HepG2 (cell line): Measurements from ENCODE around the gene BPIFA2. TPM values are rescaled to one million over a fixed set of nuclear protein-coding genes. Genes with fewer than 3 reads are reported as not detected.

Source experiments
- CHD4 ChIP-seq: fragments of 200-600 bp; sonication (generic); IDR thresholded peaks from 2 replicates; pipeline ENCODE4 v1.7.0; 2017; ENCODE audit warnings: mild to moderate bottlenecking, low read length, borderline replicate concordance
- ELF4 ChIP-seq: sonication (generic); formaldehyde crosslinking; IDR thresholded peaks from 2 replicates; pipeline ENCODE4 v1.5.0; 2020; ENCODE audit warnings: missing genetic modification reagents, mild to moderate bottlenecking, moderate library complexity, borderline replicate concordance
- FOSL2 ChIP-seq: sonication (generic); formaldehyde crosslinking; IDR thresholded peaks from 2 replicates; pipeline ENCODE4 v1.4.0; 2020; ENCODE audit warnings: missing genetic modification reagents
- HNRNPLL ChIP-seq: fragments of 200-400 bp; formaldehyde crosslinking; IDR thresholded peaks from 2 replicates; pipeline ENCODE4 v1.6.1; 2017; ENCODE audit warnings: mild to moderate bottlenecking, low read depth, low read length; ENCODE audit not compliant: poor library complexity, severe bottlenecking
- KIAA2018 ChIP-seq: sonication (generic); formaldehyde crosslinking; IDR thresholded peaks from 2 replicates; pipeline ENCODE4 v1.5.0; 2020; ENCODE audit warnings: mild to moderate bottlenecking, missing genetic modification reagents, borderline replicate concordance
- KMT2B ChIP-seq: IDR thresholded peaks from 2 replicates; pipeline ENCODE4 v1.6.1; 2016; ENCODE audit warnings: missing genetic modification reagents, missing compliant biosample characterization
- PRPF4 ChIP-seq: fragments of 200-400 bp; formaldehyde crosslinking; IDR thresholded peaks from 2 replicates; pipeline ENCODE4 v1.6.1; 2016; ENCODE audit warnings: low read length, low read depth; ENCODE audit not compliant: poor library complexity, severe bottlenecking
- RELA ChIP-seq: sonication (generic); formaldehyde crosslinking; IDR thresholded peaks from 2 replicates; pipeline ENCODE4 v1.4.0; 2020; ENCODE audit warnings: missing genetic modification reagents
- TBP ChIP-seq: sonication (generic); formaldehyde crosslinking; IDR thresholded peaks from 2 replicates; pipeline ENCODE4 v1.5.0; 2020; ENCODE audit warnings: missing genetic modification reagents
- ZBTB10 ChIP-seq: sonication (generic); formaldehyde crosslinking; IDR thresholded peaks from 2 replicates; pipeline ENCODE4 v1.4.0; 2020; ENCODE audit warnings: missing genetic modification reagents, borderline replicate concordance
- ZBTB38 ChIP-seq: sonication (generic); formaldehyde crosslinking; IDR thresholded peaks from 2 replicates; pipeline ENCODE4 v1.5.1; 2020; ENCODE audit warnings: mild to moderate bottlenecking, missing genetic modification reagents
- ZBTB43 ChIP-seq: sonication (generic); formaldehyde crosslinking; conservative IDR thresholded peaks from 2 replicates; pipeline ENCODE4 v1.4.0; 2020; ENCODE audit warnings: missing genetic modification reagents
- ZFY ChIP-seq: sonication (generic); formaldehyde crosslinking; IDR thresholded peaks from 2 replicates; pipeline ENCODE4 v1.4.0; 2020; ENCODE audit warnings: missing genetic modification reagents
- ZIK1 ChIP-seq: sonication (generic); formaldehyde crosslinking; IDR thresholded peaks from 2 replicates; pipeline ENCODE4 v1.5.0; 2020; ENCODE audit warnings: mild to moderate bottlenecking, low read depth, missing genetic modification reagents, borderline replicate concordance
- ZNF101 ChIP-seq: sonication (generic); formaldehyde crosslinking; IDR thresholded peaks from 2 replicates; pipeline ENCODE4 v1.4.0; 2020; ENCODE audit warnings: mild to moderate bottlenecking, low read depth, missing genetic modification reagents, borderline replicate concordance
- ZNF44 ChIP-seq: sonication (generic); formaldehyde crosslinking; IDR thresholded peaks from 2 replicates; pipeline ENCODE4 v1.5.1; 2020; ENCODE audit warnings: mild to moderate bottlenecking, missing genetic modification reagents
- ZNF468 ChIP-seq: sonication (generic); formaldehyde crosslinking; IDR thresholded peaks from 2 replicates; pipeline ENCODE4 v1.8.0; 2022; ENCODE audit warnings: mild to moderate bottlenecking, moderate library complexity, missing genetic modification reagents
- ZNF720 ChIP-seq: sonication (generic); formaldehyde crosslinking; IDR thresholded peaks from 2 replicates; pipeline ENCODE4 v1.4.0; 2020; ENCODE audit warnings: missing genetic modification reagents
- ZNF83 ChIP-seq: sonication (generic); formaldehyde crosslinking; IDR thresholded peaks from 2 replicates; pipeline ENCODE4 v1.4.0; 2020; ENCODE audit warnings: missing genetic modification reagents, mild to moderate bottlenecking, borderline replicate concordance
- polyA plus RNA-seq, 8 experiments: library from polyadenylated mRNA; depleted of rRNA in 3 of 8; stranded (reverse) in 7 of 8; unstranded in 1 of 8; fragments of >200 nt; fragmentation: Illumina TruSeq in 4 of 8; extraction: Trizol in 4 of 8; gene quantifications; 2 replicates each; pipeline versions ENCODE4 v1.2.1 to v1.2.3, GENCODE V29; 2011 to 2016; ENCODE audit warnings: low read depth in 4 of 8, missing spikeins in 1 of 8, mixed read lengths in 1 of 8; ENCODE audit not compliant: insufficient read depth in 1 of 8
- total RNA-seq, 5 experiments: library from RNA; depleted of rRNA; stranded (reverse); fragments of >200 nt; fragmentation: Illumina TruSeq; extraction: Trizol; gene quantifications; 2 replicates each; pipeline ENCODE4 v1.2.3, GENCODE V29; 2016; ENCODE audit warnings: low read depth in 1 of 5

BPIFA2 gene
- total and polyA plus RNA-seq, 2 of the 13 experiments (the other 11 are each of a cell fraction or from before 2014, with no cell fraction given): not detected

GRCh38 chr20:33209789-33210188 is 41.8 kb downstream of the BPIFA2 start (continued):
- TF ChIP-seq KIAA2018 (CRISPR knock-in tag) (0 out of 2 replicates have a peak, but pooled peaks have one; percentile 38), ZIK1 (CRISPR knock-in tag) (peak; percentile 97), TBP (CRISPR knock-in tag) (no peak), ZNF720 (CRISPR knock-in tag) (peak; percentile 91; the same call in 1 of the 2 replicates), FOSL2 (CRISPR knock-in tag) (peak; percentile 82), RELA (CRISPR knock-in tag) (no peak), ZNF83 (CRISPR knock-in tag) (peak; percentile 83; the same call in 1 of the 2 replicates), ZNF468 (CRISPR knock-in tag) (no peak), ZNF101 (CRISPR knock-in tag) (peak; percentile 84; the same call in 1 of the 2 replicates), HNRNPLL (no peak), ELF4 (CRISPR knock-in tag) (peak; percentile 74; the same call in 1 of the 2 replicates), KMT2B (CRISPR knock-in tag) (peak; percentile 93), ZNF44 (CRISPR knock-in tag) (peak; percentile 85; the same call in 1 of the 2 replicates), ZBTB10 (CRISPR knock-in tag) (peak; percentile 86), ZBTB38 (CRISPR knock-in tag) (peak; percentile 74), ZBTB43 (CRISPR knock-in tag) (peak; percentile 96), CHD4 (no peak), ZFY (CRISPR knock-in tag) (peak; percentile 69), PRPF4 (no peak)
